NB4 (cell line): ENCODE results near the gene POLR2L.

Experiments used
- CTCF ChIP-seq: IDR thresholded peaks from one replicate; pipeline ENCODE4 v1.5.1; 2012; ENCODE audit warnings: low read depth, low read length
- MAX ChIP-seq: IDR thresholded peaks from 2 replicates; pipeline ENCODE4 v1.6.1; 2011; ENCODE audit warnings: low read depth, low read length
- MYC ChIP-seq: IDR thresholded peaks from 2 replicates; pipeline ENCODE4 v1.6.1; 2011; ENCODE audit warnings: low read depth, low read length
- POLR2A ChIP-seq: IDR thresholded peaks from 2 replicates; pipeline ENCODE4 v1.6.1; 2011; ENCODE audit warnings: mild to moderate bottlenecking; ENCODE audit not compliant: insufficient read length; ENCODE audit errors: extremely low read depth

GRCh38 chr11:850775-851763 is 8.7 kb upstream of the POLR2L start:
- TF ChIP-seq CTCF (no peak), POLR2A (no peak), MYC (no peak), MAX (no peak)
